ENCODE measurements around the gene SLITRK6.

SLITRK6 gene

DNA sequence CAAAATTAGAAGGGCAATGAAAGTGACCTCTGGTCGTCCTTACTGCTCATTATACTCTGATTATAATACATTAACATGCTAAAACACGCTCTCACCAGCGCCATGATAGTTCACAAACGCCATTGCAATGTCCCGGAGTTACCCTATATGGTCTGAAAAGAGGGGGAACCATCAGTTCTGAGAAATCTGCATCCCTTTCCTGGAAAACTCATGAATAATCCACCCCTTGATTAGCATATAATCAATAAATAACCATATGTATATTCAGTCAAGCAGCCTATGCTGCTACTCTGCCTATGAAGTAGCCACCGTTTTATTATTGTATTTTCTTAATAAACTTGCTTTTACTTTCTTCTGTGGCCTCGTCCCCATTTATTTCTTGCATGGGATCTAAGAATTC lies 24.6 kb upstream of the SLITRK6 start:
- no peak for DNase-seq (ENCODE audit: low read depth, low spot score)
- in situ Hi-C loops (cut with HindIII; ENCODE audit: low sequenced_read_pairs) = no loop called here
- TF ChIP-seq, protein P1, sequence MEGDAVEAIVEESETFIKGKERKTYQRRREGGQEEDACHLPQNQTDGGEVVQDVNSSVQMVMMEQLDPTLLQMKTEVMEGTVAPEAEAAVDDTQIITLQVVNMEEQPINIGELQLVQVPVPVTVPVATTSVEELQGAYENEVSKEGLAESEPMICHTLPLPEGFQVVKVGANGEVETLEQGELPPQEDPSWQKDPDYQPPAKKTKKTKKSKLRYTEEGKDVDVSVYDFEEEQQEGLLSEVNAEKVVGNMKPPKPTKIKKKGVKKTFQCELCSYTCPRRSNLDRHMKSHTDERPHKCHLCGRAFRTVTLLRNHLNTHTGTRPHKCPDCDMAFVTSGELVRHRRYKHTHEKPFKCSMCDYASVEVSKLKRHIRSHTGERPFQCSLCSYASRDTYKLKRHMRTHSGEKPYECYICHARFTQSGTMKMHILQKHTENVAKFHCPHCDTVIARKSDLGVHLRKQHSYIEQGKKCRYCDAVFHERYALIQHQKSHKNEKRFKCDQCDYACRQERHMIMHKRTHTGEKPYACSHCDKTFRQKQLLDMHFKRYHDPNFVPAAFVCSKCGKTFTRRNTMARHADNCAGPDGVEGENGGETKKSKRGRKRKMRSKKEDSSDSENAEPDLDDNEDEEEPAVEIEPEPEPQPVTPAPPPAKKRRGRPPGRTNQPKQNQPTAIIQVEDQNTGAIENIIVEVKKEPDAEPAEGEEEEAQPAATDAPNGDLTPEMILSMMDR (IDR thresholded peaks at IDR 0.05; ENCODE audit: low read depth, low read length) = no peak
- H3K4me3 ChIP-seq (ENCODE audit: low read depth, low read length) = no peak overlapping the region

GRCh38 chr13:85819513-85819912 lies 20.3 kb upstream of the SLITRK6 start:
- no peak for DNase-seq (ENCODE audit: low read depth, low spot score)
- no peak overlapping the region for H3K4me3 ChIP-seq (ENCODE audit: low read depth, low read length)
- in situ Hi-C loops (cut with HindIII; ENCODE audit: low sequenced_read_pairs) = no loop called here
- TF ChIP-seq, protein P1 (IDR thresholded peaks at IDR 0.05; ENCODE audit: low read depth, low read length) = no peak

DNA sequence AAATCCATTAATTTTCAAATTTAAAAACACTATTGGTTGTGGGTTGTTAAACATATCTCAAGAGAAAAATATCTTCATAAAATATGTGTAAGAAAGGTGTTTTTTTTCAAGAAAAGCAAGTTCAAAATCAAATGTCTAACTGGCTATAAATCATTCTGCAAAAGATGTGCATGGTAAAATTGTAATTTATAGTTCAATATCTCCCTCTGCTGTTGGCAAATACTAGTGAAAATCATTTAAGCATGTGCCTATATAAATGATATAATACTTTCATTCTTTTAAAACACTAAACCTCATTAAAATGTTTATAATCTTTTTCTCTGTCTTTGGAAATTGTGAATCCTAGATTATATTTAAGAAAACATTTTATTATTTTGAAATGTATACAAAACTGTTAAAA lies 17.2 kb upstream of the SLITRK6 start:
- TF ChIP-seq, protein P1 (IDR thresholded peaks at IDR 0.05; ENCODE audit: low read depth, low read length) = no peak
- H3K4me3 ChIP-seq (ENCODE audit: low read depth, low read length) = no peak overlapping the region
- DNase-seq (ENCODE audit: low read depth, low spot score) = no peak
- in situ Hi-C loops (cut with HindIII; ENCODE audit: low sequenced_read_pairs) = no loop called here

GRCh38 chr13:85812282-85812681 lies 13.1 kb upstream of the SLITRK6 start:
- in situ Hi-C loops (cut with HindIII; ENCODE audit: low sequenced_read_pairs) = no loop called here
- TF ChIP-seq, protein P1 (IDR thresholded peaks at IDR 0.05; ENCODE audit: low read depth, low read length) = no peak
- no peak for DNase-seq (ENCODE audit: low read depth, low spot score)
- no peak overlapping the region for H3K4me3 ChIP-seq (ENCODE audit: low read depth, low read length)

- in situ Hi-C loops (cut with HindIII; ENCODE audit: low sequenced_read_pairs) = no loop called here
- TF ChIP-seq, protein P1 (IDR thresholded peaks at IDR 0.05; ENCODE audit: low read depth, low read length) = no peak
- DNase-seq (ENCODE audit: low read depth, low spot score) = no peak
Observed at GRCh38 chr13:85808811-85809210, 9.6 kb upstream of the SLITRK6 start.

GRCh38 chr13:85806553-85807175 lies 7.4 kb upstream of the SLITRK6 start:
- DNase-seq (ENCODE audit: low read depth, low spot score) = peak; percentile 69
- in situ Hi-C loops (cut with HindIII; ENCODE audit: low sequenced_read_pairs) = no loop called here
- TF ChIP-seq, protein P1 (IDR thresholded peaks at IDR 0.05; ENCODE audit: low read depth, low read length) = peak; percentile 40
- no peak overlapping the region for H3K4me3 ChIP-seq (ENCODE audit: low read depth, low read length)

More at GRCh38 chr13:85808811-85809210, 9.6 kb upstream of the SLITRK6 start:
- no peak overlapping the region for H3K4me3 ChIP-seq (ENCODE audit: low read depth, low read length)
